GM18951 (cell line): ENCODE measurements around the gene PLCL2.

Experiments used
- POLR2A ChIP-seq: IDR thresholded peaks from 4 replicates; pipeline ENCODE4 v1.6.1; 2011; ENCODE audit warnings: mild to moderate bottlenecking; ENCODE audit not compliant: insufficient read length, insufficient read depth; ENCODE audit errors: extremely low read depth
- in situ Hi-C: fragments of 300-500 bp; cut with MboI; formaldehyde crosslinking; loops from one replicate; pipeline ENCODE4 v1.12.0; 2022; ENCODE audit warnings: low sequenced_read_pairs, mixed read lengths, inconsistent platforms; ENCODE audit not compliant: unreplicated experiment

PLCL2 gene

DNA sequence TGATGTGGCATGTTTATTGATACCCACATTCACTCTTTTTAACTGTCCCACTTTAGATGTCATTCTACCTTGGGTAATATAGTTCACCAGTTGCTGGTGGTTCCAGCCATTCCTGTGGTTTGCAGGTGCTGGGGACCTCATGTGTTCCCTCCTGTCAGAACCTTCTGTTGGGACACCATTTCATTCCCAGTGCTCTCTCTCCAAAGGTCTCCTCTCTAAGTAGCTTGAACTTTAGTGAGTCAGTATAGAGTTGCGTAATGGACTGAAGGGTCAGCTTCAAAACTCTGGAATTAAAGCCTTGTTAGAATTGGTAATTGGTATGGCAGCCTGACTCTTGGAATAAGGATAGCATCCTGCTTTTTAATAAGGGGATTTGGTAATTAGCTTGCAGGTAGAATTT, 108.5 kb downstream of the PLCL2 start:
- no peak for TF ChIP-seq POLR2A
- in situ Hi-C loops: no loop called here

DNA sequence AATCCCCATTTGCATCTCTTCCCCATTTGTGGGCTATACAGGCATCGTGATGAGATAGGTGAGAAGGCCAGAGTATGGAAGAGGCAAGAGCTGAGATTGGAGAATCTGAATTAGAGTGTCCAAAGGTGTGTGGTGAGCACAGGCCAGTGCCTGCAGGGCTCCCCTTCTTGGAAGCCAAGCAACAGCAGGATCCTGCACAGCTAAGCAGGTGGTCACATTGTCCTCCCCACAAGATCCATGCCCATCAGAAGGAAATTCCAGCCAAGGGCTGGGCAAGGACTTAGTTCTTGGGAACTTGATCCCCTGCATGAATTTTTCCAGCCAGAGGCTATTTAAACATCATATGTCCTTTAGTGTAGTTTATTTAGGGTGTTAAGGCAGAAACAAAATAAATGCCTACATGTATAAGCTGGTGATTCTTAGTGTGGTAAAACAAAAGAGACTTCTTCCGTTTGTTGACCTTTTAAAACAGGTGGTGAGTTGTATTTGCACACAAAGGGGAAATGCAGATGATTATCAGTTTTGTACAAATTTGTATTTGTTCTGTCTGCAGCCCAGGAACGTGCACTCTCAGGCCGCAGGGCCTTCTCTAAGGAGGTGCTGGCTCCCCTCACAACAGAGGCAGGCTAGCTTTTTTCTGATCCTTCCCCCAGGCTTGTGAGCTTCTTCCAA, 110.2 kb downstream of the PLCL2 start:
- in situ Hi-C loops: no loop called here
- TF ChIP-seq POLR2A: no peak

DNA sequence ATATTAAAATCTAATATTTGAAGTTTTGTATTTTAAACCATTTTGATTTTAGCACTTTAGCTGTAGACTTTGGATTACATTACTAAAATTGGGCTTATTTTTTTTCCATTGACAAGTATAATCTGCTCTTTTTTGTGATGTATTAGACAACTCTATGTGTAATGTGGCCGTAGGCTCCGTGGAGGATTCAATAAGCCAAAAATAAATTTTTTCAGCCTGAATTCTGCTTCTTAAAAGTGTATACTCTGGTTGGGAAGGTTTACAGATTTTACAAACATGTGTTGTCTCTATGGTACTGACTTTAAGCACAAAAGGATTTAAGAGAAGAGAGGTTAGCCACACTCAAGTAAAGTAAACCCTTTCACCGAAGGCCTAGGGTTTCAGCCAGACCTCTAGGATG, 110.8 kb downstream of the PLCL2 start:
- in situ Hi-C loops: no loop called here
- no peak for TF ChIP-seq POLR2A

DNA sequence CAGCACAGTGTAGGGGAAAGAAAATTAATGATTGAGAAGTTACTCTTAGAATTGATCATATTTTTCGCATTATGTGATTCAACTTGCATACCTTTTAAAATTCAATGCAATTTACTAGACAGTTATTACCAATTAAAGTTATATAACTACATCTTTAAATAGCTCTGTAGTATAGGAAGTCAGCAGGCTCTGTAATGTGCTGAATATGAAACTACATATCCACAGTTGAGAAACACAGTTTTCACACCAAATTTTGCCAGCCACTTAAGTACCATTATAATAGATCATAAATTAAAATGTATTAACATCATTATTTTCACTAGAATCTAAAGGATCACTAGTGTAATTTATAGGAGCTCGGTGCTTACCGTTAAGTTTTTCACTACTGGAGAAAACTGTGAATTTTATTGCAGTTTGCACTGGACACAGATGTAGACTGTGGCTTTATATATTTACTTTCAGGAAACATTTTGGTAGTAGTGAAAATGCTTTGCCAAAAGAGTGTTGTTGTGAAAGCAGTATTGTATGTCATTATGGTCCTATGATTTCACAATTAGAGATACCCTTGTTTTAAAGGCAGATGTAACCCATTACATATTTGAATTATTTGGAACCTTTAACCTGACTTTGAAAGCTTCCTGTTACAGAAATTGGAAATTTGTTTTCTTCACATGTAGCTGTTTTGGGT, 113.6 kb downstream of the PLCL2 start:
- in situ Hi-C loops: no loop called here
- TF ChIP-seq POLR2A: no peak

DNA sequence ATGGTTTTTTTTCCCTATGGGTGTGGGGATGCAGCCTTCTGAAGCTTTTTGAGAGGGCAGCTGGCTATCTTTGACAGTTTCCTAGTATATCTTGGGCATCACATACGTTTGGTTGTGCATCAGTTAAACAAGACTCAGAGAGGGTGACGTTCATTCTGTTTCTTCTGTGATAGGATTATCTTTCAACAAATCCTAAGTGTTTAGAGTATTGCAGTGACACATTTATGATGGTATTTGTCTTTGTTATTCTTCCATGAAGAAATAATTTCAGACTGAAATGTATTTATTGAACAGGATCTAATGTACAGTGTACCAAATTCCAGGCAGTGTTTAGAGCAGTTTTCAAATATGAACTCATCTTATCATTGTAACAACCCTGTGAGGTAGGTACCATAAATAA, 114.4 kb downstream of the PLCL2 start:
- in situ Hi-C loops: no loop called here
- no peak for TF ChIP-seq POLR2A

DNA sequence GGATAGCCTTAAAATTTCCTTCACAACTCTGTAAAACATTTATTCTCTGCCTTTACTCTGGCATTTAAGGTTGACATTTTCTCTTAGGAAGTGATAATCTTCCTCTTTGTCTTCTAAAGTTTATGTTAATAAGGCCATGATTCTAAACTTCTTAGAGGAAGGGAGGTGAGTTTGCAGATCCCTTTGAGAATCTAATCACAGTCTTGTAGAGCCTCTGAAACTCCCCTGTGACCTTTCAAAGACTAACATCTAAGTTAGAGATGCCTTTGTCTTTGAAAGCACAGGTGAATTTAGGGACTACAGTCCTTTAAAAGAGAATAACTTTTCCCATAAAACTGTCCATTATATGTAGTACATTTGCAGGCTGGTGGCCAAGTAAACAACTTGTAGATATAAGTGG, 115.1 kb downstream of the PLCL2 start:
- no peak for TF ChIP-seq POLR2A
- in situ Hi-C loops: no loop called here

DNA sequence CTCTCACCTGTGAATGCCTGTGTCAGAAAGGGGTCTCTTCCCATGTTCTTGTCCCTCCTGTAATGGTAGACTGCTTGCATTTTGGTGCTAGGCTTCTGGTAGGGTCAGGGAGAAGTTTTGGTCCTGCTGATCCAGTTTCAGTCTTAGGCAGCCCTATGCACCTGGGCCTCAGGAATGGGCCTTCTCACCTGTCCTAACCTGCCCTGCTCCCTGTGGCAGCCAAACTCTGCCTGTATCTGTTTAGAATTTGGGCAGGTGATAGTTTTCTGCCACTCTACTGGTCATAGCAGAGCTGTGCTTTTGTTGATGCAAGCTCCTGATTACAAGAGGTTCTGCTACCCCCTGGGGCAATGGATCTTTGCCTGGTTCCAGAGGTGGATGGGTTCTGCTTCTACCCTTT, 118.7 kb downstream of the PLCL2 start:
- TF ChIP-seq POLR2A: no peak
- in situ Hi-C loops: no loop called here

DNA sequence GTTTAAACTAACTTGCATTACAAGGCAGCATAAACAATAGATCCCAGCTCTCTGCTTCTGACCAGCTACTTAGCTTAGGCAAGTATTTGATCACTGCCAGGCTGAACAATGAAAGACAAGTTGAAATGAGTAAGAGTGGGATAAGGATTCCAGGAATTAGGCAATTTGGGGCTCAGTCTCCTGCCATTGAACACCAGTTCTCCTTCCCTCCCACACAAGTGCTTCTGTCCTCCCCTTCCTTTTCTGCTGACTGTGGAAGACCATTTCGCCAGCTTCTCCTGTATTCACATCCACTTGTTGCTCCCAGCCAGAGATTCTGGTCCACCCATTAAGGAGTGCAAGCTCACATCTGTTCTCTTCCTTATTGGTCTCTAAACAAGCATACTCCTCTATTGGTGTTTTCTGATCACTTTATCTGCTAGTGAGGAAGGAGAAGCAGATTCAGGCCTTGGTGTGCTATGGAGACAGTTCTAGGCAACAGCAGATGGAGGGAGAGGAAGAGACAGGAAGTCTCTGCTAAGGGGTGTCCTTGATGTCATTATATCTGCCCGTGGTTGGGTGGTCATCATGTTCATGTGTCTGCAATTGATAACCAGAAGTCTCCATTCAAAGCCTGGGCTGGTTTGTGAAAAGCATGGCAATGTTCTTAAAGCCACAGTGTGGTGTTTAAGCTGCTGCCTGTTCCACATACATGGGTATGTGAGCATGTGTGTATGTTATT, 121.5 kb downstream of the PLCL2 start:
- in situ Hi-C loops: no loop called here
- TF ChIP-seq POLR2A: no peak

DNA sequence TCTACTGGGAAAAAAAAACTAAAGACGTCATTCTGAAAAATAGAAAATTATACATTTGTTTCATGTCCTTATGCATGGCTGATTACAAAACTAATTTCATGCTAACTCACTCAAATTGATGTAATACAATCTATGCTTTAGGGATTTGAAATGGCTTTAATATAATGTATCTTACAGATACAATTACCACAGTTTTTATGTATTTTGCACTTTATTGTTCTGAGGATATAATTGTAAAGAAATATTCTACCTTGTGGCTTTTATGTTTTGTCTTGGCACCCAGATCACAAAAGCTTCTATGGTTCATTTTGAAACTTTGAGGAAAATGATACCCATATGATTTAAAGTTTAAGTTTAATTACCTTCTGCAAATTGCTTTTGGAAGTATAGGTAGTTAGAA, 122.5 kb downstream of the PLCL2 start:
- no peak for TF ChIP-seq POLR2A
- in situ Hi-C loops: no loop called here

DNA sequence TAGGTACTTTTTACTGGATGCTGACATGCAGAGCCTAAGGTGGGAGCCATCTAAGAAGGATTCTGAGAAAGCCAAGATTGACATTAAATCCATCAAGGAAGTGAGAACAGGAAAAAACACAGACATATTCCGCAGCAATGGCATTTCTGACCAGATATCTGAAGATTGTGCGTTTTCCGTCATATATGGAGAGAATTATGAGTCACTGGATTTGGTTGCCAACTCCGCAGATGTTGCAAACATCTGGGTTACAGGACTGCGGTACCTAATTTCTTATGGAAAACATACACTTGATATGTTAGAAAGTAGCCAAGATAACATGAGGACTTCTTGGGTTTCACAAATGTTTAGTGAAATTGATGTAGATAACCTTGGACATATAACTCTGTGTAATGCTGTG, 125.1 kb downstream of the PLCL2 start:
- in situ Hi-C loops: no loop called here
- TF ChIP-seq POLR2A: no peak

DNA sequence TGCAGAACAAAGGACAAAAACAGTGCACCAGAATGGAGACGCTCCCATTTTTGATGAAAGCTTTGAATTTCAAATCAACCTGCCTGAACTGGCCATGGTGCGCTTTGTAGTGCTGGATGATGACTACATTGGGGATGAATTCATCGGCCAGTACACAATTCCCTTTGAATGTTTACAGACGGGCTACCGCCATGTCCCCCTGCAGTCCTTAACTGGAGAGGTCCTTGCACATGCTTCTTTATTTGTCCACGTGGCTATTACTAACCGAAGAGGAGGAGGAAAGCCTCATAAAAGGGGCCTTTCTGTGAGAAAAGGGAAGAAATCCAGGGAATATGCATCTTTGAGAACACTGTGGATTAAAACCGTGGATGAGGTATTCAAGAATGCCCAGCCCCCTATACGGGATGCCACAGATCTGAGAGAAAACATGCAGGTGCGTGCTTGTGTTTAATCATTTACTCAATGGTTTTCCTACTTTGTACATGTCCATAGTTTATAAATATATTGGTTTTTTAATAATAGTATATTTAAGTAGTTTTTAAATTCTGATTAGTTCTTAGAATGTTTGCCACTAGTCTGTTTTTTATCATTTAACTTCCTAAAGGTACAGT, 127.1 kb downstream of the PLCL2 start:
- in situ Hi-C loops: no loop called here
- no peak for TF ChIP-seq POLR2A

DNA sequence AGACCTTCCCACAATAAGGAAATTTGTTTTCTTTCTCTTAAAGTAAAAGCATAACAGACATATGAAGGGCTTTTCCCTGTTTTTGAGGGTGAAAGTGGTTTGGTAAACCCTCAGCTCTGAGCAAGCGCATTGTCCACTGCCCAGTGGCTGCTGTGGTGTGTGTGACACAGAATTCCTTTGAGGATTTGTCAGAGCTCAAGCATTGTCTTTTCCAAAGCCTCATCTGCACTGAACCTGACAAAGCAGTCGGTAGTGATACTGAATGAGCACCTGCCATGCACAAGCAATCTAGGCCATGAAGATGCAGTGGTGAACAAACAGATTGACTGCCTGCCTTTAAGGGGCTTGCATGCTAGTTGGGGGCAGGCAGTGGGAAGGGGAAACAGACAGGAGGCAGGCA, 128.3 kb downstream of the PLCL2 start:
- in situ Hi-C loops: no loop called here
- no peak for TF ChIP-seq POLR2A

DNA sequence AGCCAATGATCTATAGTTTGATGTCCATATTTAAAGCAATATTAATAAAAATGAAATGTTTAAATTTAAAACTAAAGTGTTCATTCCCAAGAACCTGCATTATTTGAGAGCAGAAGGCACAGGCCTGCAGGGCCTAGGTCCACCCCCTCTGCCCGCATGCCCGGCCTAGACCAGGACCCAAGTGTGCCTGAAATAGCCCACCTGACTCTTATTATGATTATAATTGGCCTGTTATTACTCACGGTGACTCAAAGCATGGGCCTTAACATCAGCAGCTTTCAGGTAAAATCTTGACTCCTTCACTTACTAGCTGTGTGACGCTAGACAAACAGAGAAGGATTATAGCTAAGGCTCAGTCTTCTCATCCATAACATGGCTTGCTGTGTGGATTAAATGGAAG, 128.8 kb downstream of the PLCL2 start:
- no peak for TF ChIP-seq POLR2A
- in situ Hi-C loops: no loop called here

DNA sequence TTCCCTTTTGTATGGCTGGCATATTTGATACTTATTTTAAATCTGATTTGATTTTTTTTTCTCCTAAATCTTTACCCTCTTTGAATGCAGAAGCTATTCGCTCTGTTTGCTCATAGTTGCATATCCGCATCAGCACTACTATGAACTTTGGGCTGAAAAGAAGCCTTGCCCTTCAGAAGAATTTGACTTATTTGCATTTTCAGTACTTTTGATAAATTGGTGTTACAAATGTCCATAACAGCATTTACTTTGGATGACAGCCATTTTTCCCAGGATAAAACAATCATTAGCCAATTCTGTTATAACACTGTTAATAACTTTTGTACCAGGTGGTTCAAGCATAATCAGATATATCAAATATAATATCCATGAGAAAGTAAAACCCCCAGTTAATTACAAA, 129.5 kb downstream of the PLCL2 start:
- TF ChIP-seq POLR2A: no peak
- in situ Hi-C loops: no loop called here

DNA sequence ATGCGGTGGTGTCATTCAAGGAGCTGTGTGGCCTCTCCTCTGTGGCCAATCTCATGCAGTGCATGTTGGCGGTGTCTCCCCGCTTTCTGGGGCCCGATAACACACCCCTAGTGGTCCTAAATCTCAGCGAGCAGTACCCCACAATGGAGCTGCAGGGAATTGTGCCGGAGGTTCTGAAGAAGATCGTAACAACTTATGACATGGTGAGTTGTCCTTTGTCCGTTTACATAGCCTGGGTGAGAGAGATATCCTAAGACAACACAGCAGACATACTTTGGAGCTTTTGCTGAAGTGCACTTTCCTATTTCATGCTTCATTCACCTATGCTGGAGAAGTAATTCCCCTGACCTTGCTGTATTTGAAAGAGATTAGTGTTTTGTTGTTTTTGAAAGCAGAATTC, 130.0 kb downstream of the PLCL2 start:
- in situ Hi-C loops: no loop called here

More for the DNA sequence above, 130.0 kb downstream of the PLCL2 start:
- TF ChIP-seq POLR2A: no peak
